Liver (tissue), 9 donors: ENCODE data around the gene DLGAP4. TPM values are rescaled to one million over a fixed set of nuclear protein-coding genes. Genes with fewer than 3 reads are reported as not detected.

Experiments
- DNase-seq: peaks from one replicate; pipeline ENCODE4 v3.0.0-alpha.2; 2017; ENCODE audit warnings: low spot score
- H3K27ac ChIP-seq, 2 donors: one replicate each; pipeline ENCODE4 v1.7.0; 2013; ENCODE audit warnings: inconsistent platforms in 2 of 2, low read length in 2 of 2, control low read depth in 1 of 2, low read depth in 1 of 2, mild to moderate bottlenecking in 1 of 2
- H3K27me3 ChIP-seq, 4 donors: one replicate each; pipeline versions ENCODE4 v1.6.1 to v1.7.0; 2013; ENCODE audit warnings: low read length in 3 of 4, inconsistent platforms in 1 of 4, mild to moderate bottlenecking in 1 of 4, moderate library complexity in 1 of 4; ENCODE audit not compliant: control insufficient read depth in 4 of 4, insufficient read depth in 4 of 4
- H3K36me3 ChIP-seq, 4 donors: one replicate each; pipeline versions ENCODE4 v1.6.1 to v1.7.0; 2013; ENCODE audit warnings: low read length in 3 of 4, mild to moderate bottlenecking in 3 of 4, low read depth in 1 of 4, moderate library complexity in 1 of 4; ENCODE audit not compliant: control insufficient read depth in 4 of 4, insufficient read depth in 3 of 4
- H3K4me1 ChIP-seq, 4 donors: one replicate each; pipeline versions ENCODE4 v1.6.1 to v1.7.0; 2013; ENCODE audit warnings: low read length in 3 of 4, mild to moderate bottlenecking in 3 of 4, moderate library complexity in 1 of 4; ENCODE audit not compliant: control insufficient read depth in 4 of 4, insufficient read depth in 4 of 4
- H3K4me3 ChIP-seq, 3 donors: one replicate each; pipeline versions ENCODE4 v1.6.1 to v1.7.0; 2013; ENCODE audit warnings: low read length in 3 of 3, control low read depth in 1 of 3, low read depth in 1 of 3, mild to moderate bottlenecking in 1 of 3
- H3K9ac ChIP-seq, 2 donors: one replicate each; pipeline ENCODE4 v1.7.0; 2013; ENCODE audit warnings: low read length in 2 of 2, mild to moderate bottlenecking in 2 of 2, moderate library complexity in 2 of 2, control low read depth in 1 of 2, low read depth in 1 of 2
- H3K9me3 ChIP-seq, 4 donors: one replicate each; pipeline versions ENCODE4 v1.6.1 to v1.7.0; 2013; ENCODE audit warnings: low read length in 3 of 4; ENCODE audit not compliant: control insufficient read depth in 4 of 4
- EGR1 ChIP-seq, 2 donors: IDR thresholded peaks; 2 replicates each; pipeline ENCODE4 v1.6.1; 2016 to 2018; ENCODE audit warnings: antibody characterized with exemption in 2 of 2, low read depth in 2 of 2
- FOXA1 ChIP-seq: IDR thresholded peaks from 2 replicates; pipeline ENCODE4 v1.6.1; 2016; ENCODE audit warnings: antibody characterized with exemption
- FOXA2 ChIP-seq: IDR thresholded peaks from 2 replicates; pipeline ENCODE4 v1.6.1; 2016; ENCODE audit warnings: antibody characterized with exemption
- HNF4A ChIP-seq, 2 donors: conservative IDR thresholded peaks; 2 replicates each; pipeline ENCODE4 v1.6.1; 2016; ENCODE audit warnings: antibody characterized with exemption in 2 of 2, mild to moderate bottlenecking in 2 of 2
- HNF4G ChIP-seq: IDR thresholded peaks from 2 replicates; pipeline ENCODE4 v1.6.1; 2016; ENCODE audit warnings: antibody characterized with exemption
- NR2F2 ChIP-seq: IDR thresholded peaks from 2 replicates; pipeline ENCODE4 v1.6.1; 2016; ENCODE audit warnings: antibody characterized with exemption
- RAD21 ChIP-seq, 2 donors: IDR thresholded peaks; 2 replicates each; pipeline ENCODE4 v1.6.1; 2016; ENCODE audit warnings: antibody characterized with exemption in 2 of 2, mild to moderate bottlenecking in 2 of 2
- RXRA ChIP-seq, 2 donors: IDR thresholded peaks; 2 replicates each; pipeline ENCODE4 v1.6.1; 2017 to 2018; ENCODE audit warnings: antibody characterized with exemption in 2 of 2, mild to moderate bottlenecking in 1 of 2
- TAF1 ChIP-seq: conservative IDR thresholded peaks from 2 replicates; pipeline ENCODE4 v1.6.1; 2016; ENCODE audit warnings: antibody characterized with exemption, mild to moderate bottlenecking
- YY1 ChIP-seq: IDR thresholded peaks from 2 replicates; pipeline ENCODE4 v1.6.1; 2016; ENCODE audit warnings: antibody characterized with exemption, mild to moderate bottlenecking
- WGBS: extraction: QIAGEN DNeasy Blood & Tissue Kit; methylation state at CpG from one replicate; pipeline ENCODE4 v1.1.7; 2013; 5-methylcytosine and 5-hydroxymethylcytosine counted together
- polyA plus RNA-seq, 2 donors: library from polyadenylated mRNA; stranded (reverse) in 1 of 2; unstranded in 1 of 2; fragments of 200-250 nt in 1 of 2; fragments of >200 nt in 1 of 2; fragmentation: Nextera tagmentation in 1 of 2; extraction: Ambion mirVana in 1 of 2; gene quantifications; one replicate each; pipeline versions ENCODE4 v1.2.1 to v1.2.3, GENCODE V29; 2013 to 2015
- total RNA-seq, 2 donors: library from RNA; depleted of rRNA; stranded (reverse); fragments of >200 nt; gene quantifications; one replicate each; pipeline ENCODE4 v1.2.3, GENCODE V29; 2014
- TF ChIP-seq, protein P1 (sequence below): IDR thresholded peaks from 2 replicates; pipeline ENCODE4 v1.6.1; 2016; ENCODE audit warnings: antibody characterized with exemption
- TF ChIP-seq, protein P2 (sequence below): IDR thresholded peaks from 2 replicates; pipeline ENCODE4 v1.6.1; 2016; ENCODE audit warnings: antibody characterized with exemption, mild to moderate bottlenecking
- donor health status: healthy.
- donor health status: healthy.
- donor health status: healthy.
- donor health status: healthy.
- donor health status: healthy.

The DLGAP4 gene
- total and polyA plus RNA-seq, 4 donors, result 2.9 to 18.7 (median 11.2) TPM

DNA sequence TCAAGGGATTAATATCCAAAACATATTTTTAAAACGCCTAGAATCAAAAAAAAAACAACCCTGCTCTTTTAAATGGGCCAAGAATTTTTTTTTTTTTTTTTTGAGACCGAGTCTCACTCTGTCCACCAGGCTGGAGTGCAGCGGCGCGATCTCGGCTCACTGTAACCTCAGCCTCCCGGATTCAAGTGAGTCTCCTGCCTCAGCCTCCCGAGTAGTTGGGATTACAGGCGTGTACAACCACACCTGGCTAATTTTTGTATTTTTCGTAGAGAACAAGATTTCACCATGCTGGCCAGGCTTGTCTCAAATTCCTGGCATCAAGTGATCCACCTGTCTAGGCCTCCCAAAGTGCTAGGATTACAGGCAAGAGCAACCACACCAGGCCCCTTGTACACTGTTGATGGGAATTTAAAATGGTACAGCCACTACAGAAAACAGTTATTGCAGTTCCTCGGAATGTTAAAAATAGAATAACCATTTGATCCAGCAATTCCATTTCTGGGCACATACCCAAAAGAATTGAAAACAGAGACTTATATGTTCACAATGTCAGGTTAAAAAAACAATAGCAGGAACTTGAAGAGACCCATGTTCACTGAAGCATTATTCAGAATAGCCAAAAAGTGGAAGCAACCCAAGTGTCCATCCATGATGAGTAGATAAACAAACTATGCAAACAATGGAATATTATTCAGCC is 232.0 kb downstream of the DLGAP4 start:
- Histone ChIP-seq H3K4me3 (no peak overlapping the region), H3K27ac (no peak overlapping the region), H3K36me3 (no peaks in the 10 kb centered on the region), H3K9me3 (no peaks in the 10 kb centered on the region), H3K4me1 (peaks cover 0 to 5% (median 0%) of the 10 kb centered on the region in 4 donors), H3K27me3 (no peaks in the 10 kb centered on the region), H3K9ac (no peak overlapping the region)
- no peak for DNase-seq
- TF ChIP-seq YY1 (no peak), NR2F2 (peak; percentile 15), HNF4G (no peak), RXRA (IDR thresholded peaks at IDR 0.05) (no peak)
- WGBS, result 89% methylated on average over 11 of the region's 11 CpGs

DNA sequence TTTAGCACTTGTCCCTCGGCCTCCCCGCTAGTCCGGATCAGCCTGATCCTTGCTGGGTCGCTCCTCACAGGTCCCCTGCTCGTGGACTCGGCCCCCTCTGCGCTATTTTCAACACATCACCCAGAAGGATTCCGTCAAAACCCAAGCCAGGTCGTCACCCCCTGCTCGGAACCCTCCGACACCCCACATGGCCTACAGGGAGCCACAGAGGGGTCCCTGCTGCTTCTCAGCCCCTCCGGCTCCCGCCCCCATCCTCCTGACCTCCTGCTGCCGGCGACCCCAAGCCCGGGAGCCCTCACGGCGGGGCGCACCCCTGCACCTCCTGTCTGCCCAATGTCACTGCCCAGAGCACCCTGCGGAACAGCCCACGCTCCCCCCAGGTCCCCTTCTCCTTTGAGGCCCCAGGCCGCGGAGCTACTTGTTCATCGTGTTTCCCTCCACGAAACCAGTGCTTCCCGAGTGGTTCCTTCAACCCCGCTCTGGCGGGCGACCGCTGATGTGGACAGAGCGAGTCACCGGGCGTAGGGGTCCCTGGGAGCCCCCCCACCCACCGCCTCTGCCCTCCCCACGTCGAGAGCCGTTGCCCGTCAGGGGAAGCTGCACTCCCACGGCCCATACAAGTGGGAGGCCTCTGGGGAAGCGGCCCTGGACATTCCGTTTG is 234.5 kb downstream of the DLGAP4 start:
- no peak for TF ChIP-seq RXRA (IDR thresholded peaks at IDR 0.05)
- TF ChIP-seq, protein P1, sequence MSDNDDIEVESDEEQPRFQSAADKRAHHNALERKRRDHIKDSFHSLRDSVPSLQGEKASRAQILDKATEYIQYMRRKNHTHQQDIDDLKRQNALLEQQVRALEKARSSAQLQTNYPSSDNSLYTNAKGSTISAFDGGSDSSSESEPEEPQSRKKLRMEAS, result no peak
- no peak for TF ChIP-seq RAD21 (IDR thresholded peaks at IDR 0.05)
- TF ChIP-seq FOXA1, result no peak
- WGBS, result 75% methylated on average over 41 of the region's 41 CpGs
- no peaks in the 10 kb centered on the region for H3K27me3 ChIP-seq
- H3K27ac ChIP-seq, result peak overlapping the region in 1 of 2 donors; percentile 53
- H3K4me1 ChIP-seq, result peaks cover 0 to 8% (median 0%) of the 10 kb centered on the region in 4 donors
- peak overlapping the region in 1 of 3 donors; percentile 18 for H3K4me3 ChIP-seq
- H3K9me3 ChIP-seq, result no peaks in the 10 kb centered on the region
- DNase-seq, result no peak
- H3K9ac ChIP-seq, result no peak overlapping the region
- H3K36me3 ChIP-seq, result no peaks in the 10 kb centered on the region

DNA sequence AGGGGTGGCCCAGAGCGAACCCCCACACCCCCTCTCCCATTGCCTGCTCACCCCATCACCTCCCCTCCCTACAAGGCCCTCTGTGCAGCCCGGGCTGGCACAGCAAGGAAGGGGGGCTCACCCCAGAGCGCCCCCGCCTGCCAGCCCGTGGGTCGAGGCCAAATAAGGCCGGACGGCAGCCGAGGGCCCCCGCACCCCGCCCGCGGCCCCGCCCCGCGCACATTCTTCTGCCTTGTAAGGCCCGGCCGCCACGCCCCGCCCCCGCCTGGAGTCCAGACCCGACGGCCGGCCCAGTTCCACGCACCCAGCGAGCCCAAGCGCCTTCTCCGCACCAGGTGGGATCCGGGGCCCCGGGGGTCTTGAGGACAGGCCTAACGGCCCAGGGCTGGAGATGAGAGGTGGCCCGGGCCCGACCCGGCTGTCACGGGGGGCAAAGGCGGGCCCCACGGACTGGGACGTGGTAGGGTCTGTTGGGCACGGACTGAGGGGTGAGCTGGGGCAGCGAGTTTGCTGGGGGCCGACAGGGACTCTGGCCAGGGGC is 235.2 kb downstream of the DLGAP4 start, which contains the start of gene MYL9:
Gene MYL9 (plus strand): TSS at position 293 of the 541 bp plus-strand sequence. CDS start 3,366 bp downstream, outside the sequence.
- Histone ChIP-seq H3K27ac (peak within 1 kb of the TSS; percentile 57 to 79), H3K4me3 (peak within 1 kb of the TSS in 1 of 3 donors; percentile 18), H3K9ac (no peak within 1 kb of the TSS), H3K4me1 (peaks cover 0 to 8% (median 0%) of the 10 kb centered on the region in 4 donors), H3K36me3 (no peaks in the 10 kb centered on the region), H3K27me3 (no peaks in the 10 kb centered on the region), H3K9me3 (no peaks in the 10 kb centered on the region)
- TF ChIP-seq EGR1 (IDR thresholded peaks at IDR 0.05; ENCODE audit: low read depth in 2 of 2) (no peak), HNF4G (no peak), RXRA (IDR thresholded peaks at IDR 0.05) (no peak), TAF1 (no peak), HNF4A (conservative IDR thresholded peaks at IDR 0.05) (no peak), FOXA2 (no peak), RAD21 (IDR thresholded peaks at IDR 0.05) (no peak), YY1 (no peak), FOXA1 (no peak), NR2F2 (no peak)
- TF ChIP-seq, protein P1, result no peak
- TF ChIP-seq, protein P2, sequence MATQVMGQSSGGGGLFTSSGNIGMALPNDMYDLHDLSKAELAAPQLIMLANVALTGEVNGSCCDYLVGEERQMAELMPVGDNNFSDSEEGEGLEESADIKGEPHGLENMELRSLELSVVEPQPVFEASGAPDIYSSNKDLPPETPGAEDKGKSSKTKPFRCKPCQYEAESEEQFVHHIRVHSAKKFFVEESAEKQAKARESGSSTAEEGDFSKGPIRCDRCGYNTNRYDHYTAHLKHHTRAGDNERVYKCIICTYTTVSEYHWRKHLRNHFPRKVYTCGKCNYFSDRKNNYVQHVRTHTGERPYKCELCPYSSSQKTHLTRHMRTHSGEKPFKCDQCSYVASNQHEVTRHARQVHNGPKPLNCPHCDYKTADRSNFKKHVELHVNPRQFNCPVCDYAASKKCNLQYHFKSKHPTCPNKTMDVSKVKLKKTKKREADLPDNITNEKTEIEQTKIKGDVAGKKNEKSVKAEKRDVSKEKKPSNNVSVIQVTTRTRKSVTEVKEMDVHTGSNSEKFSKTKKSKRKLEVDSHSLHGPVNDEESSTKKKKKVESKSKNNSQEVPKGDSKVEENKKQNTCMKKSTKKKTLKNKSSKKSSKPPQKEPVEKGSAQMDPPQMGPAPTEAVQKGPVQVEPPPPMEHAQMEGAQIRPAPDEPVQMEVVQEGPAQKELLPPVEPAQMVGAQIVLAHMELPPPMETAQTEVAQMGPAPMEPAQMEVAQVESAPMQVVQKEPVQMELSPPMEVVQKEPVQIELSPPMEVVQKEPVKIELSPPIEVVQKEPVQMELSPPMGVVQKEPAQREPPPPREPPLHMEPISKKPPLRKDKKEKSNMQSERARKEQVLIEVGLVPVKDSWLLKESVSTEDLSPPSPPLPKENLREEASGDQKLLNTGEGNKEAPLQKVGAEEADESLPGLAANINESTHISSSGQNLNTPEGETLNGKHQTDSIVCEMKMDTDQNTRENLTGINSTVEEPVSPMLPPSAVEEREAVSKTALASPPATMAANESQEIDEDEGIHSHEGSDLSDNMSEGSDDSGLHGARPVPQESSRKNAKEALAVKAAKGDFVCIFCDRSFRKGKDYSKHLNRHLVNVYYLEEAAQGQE, result no peak
- 23% methylated on average over 41 of the region's 41 CpGs for WGBS
- no peak for DNase-seq
